GM19238 (cell line): ENCODE data around the gene FOXL2NB.

ENCODE experiments used
- DNase-seq: peaks from one replicate; pipeline ENCODE4 v3.0.0; 2011; ENCODE audit warnings: low spot score; ENCODE audit not compliant: insufficient read length

Gene FOXL2NB

GRCh38 chr3:138995706-138996105 is 48.7 kb downstream of the FOXL2NB start:
- no peak for DNase-seq
